OCI-LY1 (cell line): ENCODE data around the gene MAGI2.

Experiments used
- CTCF ChIP-seq: fragments of 200-600 bp; sonication (generic), shearing (Covaris generic); IDR thresholded peaks from 2 replicates; pipeline ENCODE4 v1.5.1; 2017; ENCODE audit warnings: mild to moderate bottlenecking, antibody characterized with exemption, low read length, moderate library complexity, mixed read lengths
- EZH2 ChIP-seq: fragments of 200-600 bp; sonication (generic), shearing (Covaris generic); IDR thresholded peaks from 2 replicates; pipeline ENCODE4 v1.8.0; 2017; ENCODE audit warnings: borderline replicate concordance, mixed run types, mild to moderate bottlenecking, antibody characterized with exemption, low read length, moderate library complexity, mixed read lengths

DNA sequence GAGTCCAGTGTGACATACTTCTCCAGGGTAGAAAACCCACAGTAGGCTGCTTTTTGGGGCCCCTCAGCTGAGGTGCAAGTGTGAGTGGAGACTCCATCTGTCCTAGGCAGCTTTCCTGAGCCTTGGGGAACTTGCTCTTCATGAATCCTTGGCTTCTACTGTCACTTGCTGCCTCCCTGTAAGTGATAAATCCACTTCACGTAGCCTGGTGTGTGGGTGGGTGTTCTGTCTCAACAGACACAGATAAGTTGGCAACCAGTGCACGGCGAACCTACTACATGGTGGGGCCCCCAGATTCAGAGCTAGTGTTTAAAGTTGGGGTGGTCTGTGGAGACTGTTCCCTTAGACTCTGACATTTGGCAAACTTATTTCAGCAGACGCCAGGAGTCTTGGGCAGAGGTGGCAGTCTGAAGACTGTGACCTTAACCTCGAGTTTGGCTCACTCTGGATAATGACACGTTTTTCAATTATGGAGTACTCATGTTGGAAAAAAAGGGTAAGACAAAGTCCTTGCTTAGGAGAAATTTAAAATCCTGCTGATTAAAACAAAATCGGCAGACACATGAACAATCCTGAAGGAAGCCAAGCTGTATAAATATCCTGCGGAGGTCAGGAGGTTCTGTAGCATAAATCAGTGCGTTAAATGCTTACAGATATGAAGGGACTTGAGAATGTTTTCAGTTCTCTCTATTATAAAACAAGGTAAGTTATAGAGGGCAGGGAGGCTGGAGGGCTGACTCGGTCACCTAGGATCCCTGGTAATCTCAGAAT lies 1278.0 kb downstream of the MAGI2 start:
- TF ChIP-seq EZH2 (no peak), CTCF (no peak)
